ENCODE data around the gene RAB24.

Gene RAB24

GRCh38 chr5:177303121-177303924, at the start of gene RAB24, which contains the start of gene PRELID1:
Gene RAB24 (minus strand): TSS chr5:177303719. CDS start chr5:177303288, 431 bp downstream.
Gene PRELID1 (plus strand): TSS chr5:177303799. CDS start chr5:177303986, 187 bp downstream.
- TF ChIP-seq CTCF (IDR thresholded peaks at IDR 0.05; ENCODE audit: control insufficient read depth, extremely low read depth, insufficient read depth), result peak; percentile 47
- H3K4me3 ChIP-seq (ENCODE audit: low read depth, low read length), result peak within 1 kb of the TSS; percentile 91
- DNase-seq (ENCODE audit: low read depth), result no peak

- TF ChIP-seq CTCF (IDR thresholded peaks at IDR 0.05; ENCODE audit: control insufficient read depth, extremely low read depth, insufficient read depth), result no peak
- DNase-seq (ENCODE audit: low read depth), result no peak
- no peak overlapping the region for H3K4me3 ChIP-seq (ENCODE audit: low read depth, low read length)
These were observed 49.6 kb upstream of the RAB24 start for GRCh38 chr5:177353093-177353492.

- H3K4me3 ChIP-seq (ENCODE audit: low read depth, low read length), result peak within 1 kb of the TSS; percentile 95
- no peak for TF ChIP-seq CTCF (IDR thresholded peaks at IDR 0.05; ENCODE audit: control insufficient read depth, extremely low read depth, insufficient read depth)
These were observed 48.1 kb upstream of the RAB24 start, which contains the start of gene LMAN2 for GRCh38 chr5:177351392-177352329. Gene LMAN2 (minus strand): TSS chr5:177351668. CDS start chr5:177351647, 21 bp downstream.

GRCh38 chr5:177350776-177351391, 47.4 kb upstream of the RAB24 start:
- no peak for DNase-seq (ENCODE audit: low read depth)
- peak overlapping the region; percentile 95 for H3K4me3 ChIP-seq (ENCODE audit: low read depth, low read length)
- no peak for TF ChIP-seq CTCF (IDR thresholded peaks at IDR 0.05; ENCODE audit: control insufficient read depth, extremely low read depth, insufficient read depth)

More at GRCh38 chr5:177351392-177352329, 48.1 kb upstream of the RAB24 start, which contains the start of gene LMAN2:
- DNase-seq (ENCODE audit: low read depth), result peak; percentile 89

- TF ChIP-seq CTCF (IDR thresholded peaks at IDR 0.05; ENCODE audit: control insufficient read depth, extremely low read depth, insufficient read depth), result no peak
- peak overlapping the region; percentile 95; the same call in 1 of the 2 replicates for H3K4me3 ChIP-seq (ENCODE audit: low read depth, low read length)
- no peak for DNase-seq (ENCODE audit: low read depth)
These were observed 46.2 kb upstream of the RAB24 start for GRCh38 chr5:177349762-177350161.

GRCh38 chr5:177349362-177349647, 45.8 kb upstream of the RAB24 start:
- no peak for TF ChIP-seq CTCF (IDR thresholded peaks at IDR 0.05; ENCODE audit: control insufficient read depth, extremely low read depth, insufficient read depth)
- no peak for DNase-seq (ENCODE audit: low read depth)
- no peak overlapping the region for H3K4me3 ChIP-seq (ENCODE audit: low read depth, low read length)
